ENCODE data around the gene RAP1GAP. TPM values are rescaled to one million over a fixed set of nuclear protein-coding genes. Genes with fewer than 3 reads are reported as not detected.
A peak's percentile ranks its signal among the peaks of the same experiment; 100 is the strongest.

RAP1GAP gene
- total and polyA plus RNA-seq, 4 donors, result 17.1 to 103 (median 66.7) TPM

DNA sequence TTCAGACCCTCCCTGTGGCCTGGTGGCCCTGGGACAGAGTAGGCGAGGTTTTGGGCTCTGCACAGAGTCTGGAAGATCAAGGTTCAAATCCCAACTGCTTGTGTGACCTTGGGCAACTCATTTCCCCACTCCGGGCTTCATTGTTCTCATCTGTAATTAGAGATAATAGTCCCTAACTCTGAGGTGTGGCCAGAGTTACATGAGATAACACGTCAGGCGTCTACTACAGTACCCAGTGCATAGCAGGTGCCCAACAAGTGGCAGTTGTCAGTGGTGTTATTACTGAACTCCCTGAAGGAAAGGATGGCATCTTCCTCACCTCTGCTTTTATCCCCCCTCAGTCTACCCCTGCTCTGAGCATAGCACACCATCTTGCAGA lies 20.8 kb downstream of the RAP1GAP start:
- no peak overlapping the region for H3K27ac ChIP-seq (ENCODE audit: low read depth, low read length)
- 100% methylated on average over 2 of the region's 4 CpGs for WGBS (ENCODE audit: insufficient coverage)
- no peak for DNase-seq (ENCODE audit: low read depth in 4 of 6, low spot score in 6 of 6)

DNA sequence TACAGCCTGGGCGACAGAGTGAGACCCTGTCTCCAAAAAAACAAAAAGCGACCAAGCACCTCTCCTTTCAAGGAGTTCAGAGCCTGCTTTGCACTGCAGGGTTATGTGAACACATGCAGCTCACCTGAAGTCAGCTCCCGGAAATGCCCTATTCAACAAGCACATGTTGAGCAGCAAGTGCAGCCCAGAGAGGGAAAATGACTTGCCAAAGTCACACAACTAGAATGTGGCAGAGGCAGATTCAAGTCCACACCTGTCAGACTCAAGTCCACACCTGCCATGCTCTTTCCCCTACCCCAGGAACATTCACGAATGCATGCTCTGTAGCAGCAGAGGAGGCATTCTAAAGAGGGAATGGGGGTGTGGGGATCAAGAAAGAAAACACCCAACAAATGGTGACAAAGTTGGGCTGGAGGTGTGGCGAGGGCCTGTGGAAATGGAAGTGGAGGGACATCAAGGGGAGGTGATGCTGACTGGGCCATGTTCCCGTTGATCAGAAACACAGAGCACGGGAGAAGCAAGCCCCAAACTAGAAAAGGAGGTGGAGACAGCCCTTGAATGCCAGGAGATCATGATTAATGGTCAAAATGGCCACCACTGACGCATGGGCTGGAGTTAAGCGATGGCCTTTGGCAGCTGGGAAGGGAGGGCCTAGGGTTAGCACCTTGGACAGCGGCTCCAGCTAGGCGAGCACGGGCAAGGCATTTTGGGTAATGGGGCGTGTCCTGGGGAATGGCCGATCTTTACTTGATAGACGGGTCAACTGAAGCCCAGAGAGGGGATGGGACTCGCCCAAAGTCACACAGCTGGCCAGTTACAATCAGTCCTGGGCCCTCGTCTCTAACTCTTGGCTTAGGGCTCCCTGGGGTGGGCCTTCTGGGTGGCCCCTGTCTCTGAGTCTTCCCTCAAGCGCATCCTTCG lies 21.5 kb downstream of the RAP1GAP start:
- 44% methylated on average over 18 of the region's 19 CpGs for WGBS (ENCODE audit: insufficient coverage)
- Histone ChIP-seq H3K36me3 (ENCODE audit: control insufficient read depth, insufficient read depth, low read length) (peaks cover 38% of the 10 kb centered on the region), H3K4me3 (ENCODE audit: low read depth, low read length) (no peak overlapping the region), H3K27ac (ENCODE audit: low read depth, low read length) (no peak overlapping the region), H3K27me3 (ENCODE audit: control insufficient read depth, insufficient read depth, low read length) (no peaks in the 10 kb centered on the region), H3K4me1 (ENCODE audit: control insufficient read depth, insufficient read depth, low read length) (peaks cover 55% of the 10 kb centered on the region), H3K9me3 (ENCODE audit: control insufficient read depth, insufficient read depth, low read length) (no peaks in the 10 kb centered on the region)
- no peak for DNase-seq (ENCODE audit: low read depth in 4 of 6, low spot score in 6 of 6)

More for the DNA sequence above, 20.8 kb downstream of the RAP1GAP start:
- H3K4me1 ChIP-seq (ENCODE audit: control insufficient read depth, insufficient read depth, low read length), result peaks cover 62% of the 10 kb centered on the region
- peaks cover 37% of the 10 kb centered on the region for H3K36me3 ChIP-seq (ENCODE audit: control insufficient read depth, insufficient read depth, low read length)
- no peaks in the 10 kb centered on the region for H3K27me3 ChIP-seq (ENCODE audit: control insufficient read depth, insufficient read depth, low read length)
- H3K9me3 ChIP-seq (ENCODE audit: control insufficient read depth, insufficient read depth, low read length), result no peaks in the 10 kb centered on the region
- no peak overlapping the region for H3K4me3 ChIP-seq (ENCODE audit: low read depth, low read length)

DNA sequence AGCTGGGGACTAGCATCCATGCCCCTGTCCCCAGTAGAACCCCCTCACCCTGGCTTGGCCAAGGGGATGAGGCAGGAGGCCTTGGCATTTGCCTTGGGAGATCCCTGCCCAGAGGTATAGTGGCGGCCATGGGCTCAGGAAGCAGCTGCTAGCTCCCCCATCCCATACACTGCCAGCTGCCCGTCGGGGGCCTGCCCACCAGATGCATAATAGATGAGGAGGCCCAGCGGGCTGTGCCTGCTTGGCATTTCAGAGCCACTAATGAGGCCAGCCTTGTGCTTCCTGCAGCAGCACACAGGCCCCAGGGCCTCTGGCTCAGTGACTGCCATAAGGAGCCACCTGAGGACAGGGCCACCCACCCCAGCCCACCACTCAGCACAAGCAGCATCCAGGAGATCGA lies 23.6 kb downstream of the RAP1GAP start:
- Histone ChIP-seq H3K36me3 (ENCODE audit: control insufficient read depth, insufficient read depth, low read length) (peaks cover 52% of the 10 kb centered on the region), H3K4me3 (ENCODE audit: low read depth, low read length) (no peak overlapping the region), H3K27me3 (ENCODE audit: control insufficient read depth, insufficient read depth, low read length) (no peaks in the 10 kb centered on the region), H3K9me3 (ENCODE audit: control insufficient read depth, insufficient read depth, low read length) (no peaks in the 10 kb centered on the region), H3K27ac (ENCODE audit: low read depth, low read length) (peak overlapping the region; percentile 35), H3K4me1 (ENCODE audit: control insufficient read depth, insufficient read depth, low read length) (peaks cover 48% of the 10 kb centered on the region)
- WGBS (ENCODE audit: insufficient coverage), result 19% methylated on average over 4 of the region's 5 CpGs
- peak in 2 of 6 donors; percentile 73 to 78 for DNase-seq (ENCODE audit: low read depth in 4 of 6, low spot score in 6 of 6)

DNA sequence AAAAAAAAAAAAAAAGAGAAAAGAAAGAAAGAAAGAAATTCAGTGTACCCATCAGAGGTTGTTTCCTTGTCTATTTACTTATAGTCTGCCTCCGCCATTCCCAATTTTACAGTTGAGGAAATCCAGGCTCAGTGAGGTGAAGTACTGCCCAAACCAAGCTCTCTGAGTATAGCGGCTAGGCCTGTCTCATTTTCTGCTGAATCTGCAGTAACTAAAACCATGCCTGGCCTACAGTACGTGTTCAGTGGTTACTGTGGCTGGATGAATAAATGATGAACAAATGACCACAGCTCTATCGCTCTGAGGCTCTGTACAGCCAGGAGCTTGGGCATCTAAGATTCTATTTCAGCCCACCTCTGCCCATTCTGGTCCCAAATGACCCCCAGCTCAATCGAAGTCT lies 24.3 kb downstream of the RAP1GAP start:
- H3K4me1 ChIP-seq (ENCODE audit: control insufficient read depth, insufficient read depth, low read length), result peaks cover 45% of the 10 kb centered on the region
- no peaks in the 10 kb centered on the region for H3K27me3 ChIP-seq (ENCODE audit: control insufficient read depth, insufficient read depth, low read length)
- H3K4me3 ChIP-seq (ENCODE audit: low read depth, low read length), result no peak overlapping the region
- WGBS (ENCODE audit: insufficient coverage), result 92% methylated on average over 2 of the region's 5 CpGs
- no peak overlapping the region for H3K27ac ChIP-seq (ENCODE audit: low read depth, low read length)
- peaks cover 55% of the 10 kb centered on the region for H3K36me3 ChIP-seq (ENCODE audit: control insufficient read depth, insufficient read depth, low read length)
- H3K9me3 ChIP-seq (ENCODE audit: control insufficient read depth, insufficient read depth, low read length), result no peaks in the 10 kb centered on the region
- DNase-seq (ENCODE audit: low read depth in 4 of 6, low spot score in 6 of 6), result no peak

DNA sequence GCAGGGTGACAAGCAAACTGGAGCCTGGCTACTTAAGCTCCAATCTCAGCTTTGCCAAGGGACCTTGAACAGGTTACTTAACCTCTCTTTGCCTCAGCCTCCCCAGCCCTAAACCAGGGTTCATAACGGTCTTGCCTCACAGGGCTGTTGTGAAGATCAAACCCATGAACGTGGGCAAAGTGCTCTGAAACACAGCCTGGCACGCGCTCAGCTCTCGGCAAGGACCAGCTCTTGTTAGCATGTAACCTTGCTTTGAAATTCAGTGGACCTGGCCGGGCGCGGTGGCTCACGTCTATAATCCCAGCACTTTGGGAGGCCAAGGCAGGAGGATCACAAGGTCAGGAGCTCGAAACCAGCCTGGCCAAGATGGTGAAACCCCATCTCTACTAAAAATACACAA lies 24.8 kb downstream of the RAP1GAP start:
- H3K4me1 ChIP-seq (ENCODE audit: control insufficient read depth, insufficient read depth, low read length), result peaks cover 45% of the 10 kb centered on the region
- 93% methylated on average over 10 of the region's 10 CpGs for WGBS (ENCODE audit: insufficient coverage)
- DNase-seq (ENCODE audit: low read depth in 4 of 6, low spot score in 6 of 6), result no peak
- H3K4me3 ChIP-seq (ENCODE audit: low read depth, low read length), result no peak overlapping the region
- no peaks in the 10 kb centered on the region for H3K27me3 ChIP-seq (ENCODE audit: control insufficient read depth, insufficient read depth, low read length)
- no peak overlapping the region for H3K27ac ChIP-seq (ENCODE audit: low read depth, low read length)
- no peaks in the 10 kb centered on the region for H3K9me3 ChIP-seq (ENCODE audit: control insufficient read depth, insufficient read depth, low read length)
- H3K36me3 ChIP-seq (ENCODE audit: control insufficient read depth, insufficient read depth, low read length), result peaks cover 57% of the 10 kb centered on the region

DNA sequence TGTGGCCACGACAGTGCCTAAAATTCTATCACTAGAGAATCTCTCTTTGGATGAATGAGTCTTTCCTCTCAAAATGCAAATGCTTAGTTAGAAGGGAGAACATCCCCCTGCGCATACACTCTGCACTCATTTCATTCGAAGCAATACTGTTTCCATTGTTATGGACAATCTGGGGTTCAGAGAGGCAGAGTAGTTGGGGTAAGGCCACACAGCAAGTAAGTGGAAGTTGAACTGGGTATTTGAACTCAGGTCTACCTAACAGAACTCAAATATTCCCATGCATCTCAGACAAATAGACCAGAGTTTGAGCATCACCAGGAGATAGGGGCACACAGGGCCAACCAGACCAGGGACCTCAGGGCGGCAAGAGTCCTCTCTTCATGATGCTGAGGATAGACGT lies 25.5 kb downstream of the RAP1GAP start:
- Histone ChIP-seq H3K4me3 (ENCODE audit: low read depth, low read length) (no peak overlapping the region), H3K27ac (ENCODE audit: low read depth, low read length) (no peak overlapping the region), H3K4me1 (ENCODE audit: control insufficient read depth, insufficient read depth, low read length) (peaks cover 45% of the 10 kb centered on the region), H3K9me3 (ENCODE audit: control insufficient read depth, insufficient read depth, low read length) (no peaks in the 10 kb centered on the region), H3K27me3 (ENCODE audit: control insufficient read depth, insufficient read depth, low read length) (no peaks in the 10 kb centered on the region), H3K36me3 (ENCODE audit: control insufficient read depth, insufficient read depth, low read length) (peaks cover 56% of the 10 kb centered on the region)
- 87% methylated on average over 2 of the region's 5 CpGs for WGBS (ENCODE audit: insufficient coverage)
- DNase-seq (ENCODE audit: low read depth in 4 of 6, low spot score in 6 of 6), result no peak

DNA sequence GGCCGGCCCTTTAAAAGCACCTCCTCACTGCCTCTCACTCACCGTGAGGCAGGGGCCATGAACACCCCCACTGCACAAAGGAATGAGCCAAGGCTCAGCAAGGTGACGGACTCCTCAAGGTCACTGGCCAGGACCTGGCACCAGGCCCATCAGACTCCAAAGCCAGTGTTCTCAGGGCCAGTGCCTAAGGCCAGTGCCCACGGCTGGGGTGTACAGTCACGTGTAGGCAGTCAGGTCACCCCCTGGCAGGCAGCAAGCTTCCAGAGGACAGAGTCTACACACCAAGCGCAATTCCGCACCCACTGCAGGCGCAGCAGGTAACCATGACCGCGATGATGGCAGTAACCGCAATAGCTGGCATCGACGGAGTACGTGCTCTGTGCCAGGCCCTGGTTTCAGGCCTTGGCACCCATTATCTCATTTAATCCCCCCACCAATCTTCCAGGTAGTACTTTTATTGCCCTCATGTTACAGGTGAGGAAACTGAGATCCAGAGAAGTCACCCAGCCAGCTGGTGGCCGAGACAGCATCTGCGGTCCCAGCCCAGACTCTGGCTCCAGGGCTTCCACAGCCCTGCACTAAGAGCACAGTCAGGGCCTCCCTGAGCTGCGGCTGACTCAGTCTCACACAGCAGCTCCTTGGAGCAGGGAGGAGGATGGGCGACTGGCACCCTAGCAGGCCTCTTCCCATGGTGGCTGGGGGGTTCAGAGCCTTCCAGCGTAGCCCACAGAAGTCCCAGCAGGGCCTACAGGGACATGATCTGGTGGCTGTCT lies 27.0 kb downstream of the RAP1GAP start:
- WGBS (ENCODE audit: insufficient coverage), result 86% methylated on average over 19 of the region's 19 CpGs
- peaks cover 48% of the 10 kb centered on the region for H3K36me3 ChIP-seq (ENCODE audit: control insufficient read depth, insufficient read depth, low read length)
- no peak overlapping the region for H3K27ac ChIP-seq (ENCODE audit: low read depth, low read length)
- H3K9me3 ChIP-seq (ENCODE audit: control insufficient read depth, insufficient read depth, low read length), result no peaks in the 10 kb centered on the region
- H3K4me1 ChIP-seq (ENCODE audit: control insufficient read depth, insufficient read depth, low read length), result peaks cover 39% of the 10 kb centered on the region
- H3K4me3 ChIP-seq (ENCODE audit: low read depth, low read length), result no peak overlapping the region
- no peaks in the 10 kb centered on the region for H3K27me3 ChIP-seq (ENCODE audit: control insufficient read depth, insufficient read depth, low read length)
- DNase-seq (ENCODE audit: low read depth in 4 of 6, low spot score in 6 of 6), result no peak

DNA sequence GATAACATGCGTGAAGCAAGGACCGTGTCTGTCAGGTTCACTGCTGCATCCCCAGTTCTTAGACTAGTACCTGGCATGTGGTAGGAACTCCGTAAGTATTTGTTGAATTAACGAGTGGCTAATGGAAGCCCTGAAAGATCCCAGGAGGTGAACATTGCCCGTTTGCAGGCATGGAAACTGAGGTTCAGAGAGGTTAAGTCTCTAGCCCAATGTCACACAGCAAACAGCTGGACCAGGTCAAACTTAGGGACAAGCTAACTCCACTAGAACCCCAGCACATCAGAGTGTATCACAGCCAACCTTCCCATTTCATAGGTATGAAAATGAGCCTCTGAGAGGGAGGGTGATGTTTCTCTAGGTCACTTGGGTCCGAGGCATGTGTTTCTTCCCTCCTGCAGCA lies 27.6 kb downstream of the RAP1GAP start:
- no peaks in the 10 kb centered on the region for H3K9me3 ChIP-seq (ENCODE audit: control insufficient read depth, insufficient read depth, low read length)
- peaks cover 48% of the 10 kb centered on the region for H3K36me3 ChIP-seq (ENCODE audit: control insufficient read depth, insufficient read depth, low read length)
- H3K27ac ChIP-seq (ENCODE audit: low read depth, low read length), result no peak overlapping the region
- H3K27me3 ChIP-seq (ENCODE audit: control insufficient read depth, insufficient read depth, low read length), result no peaks in the 10 kb centered on the region
- no peak for DNase-seq (ENCODE audit: low read depth in 4 of 6, low spot score in 6 of 6)
- peaks cover 39% of the 10 kb centered on the region for H3K4me1 ChIP-seq (ENCODE audit: control insufficient read depth, insufficient read depth, low read length)
- no peak overlapping the region for H3K4me3 ChIP-seq (ENCODE audit: low read depth, low read length)
- 87% methylated on average over 3 of the region's 6 CpGs for WGBS (ENCODE audit: insufficient coverage)

DNA sequence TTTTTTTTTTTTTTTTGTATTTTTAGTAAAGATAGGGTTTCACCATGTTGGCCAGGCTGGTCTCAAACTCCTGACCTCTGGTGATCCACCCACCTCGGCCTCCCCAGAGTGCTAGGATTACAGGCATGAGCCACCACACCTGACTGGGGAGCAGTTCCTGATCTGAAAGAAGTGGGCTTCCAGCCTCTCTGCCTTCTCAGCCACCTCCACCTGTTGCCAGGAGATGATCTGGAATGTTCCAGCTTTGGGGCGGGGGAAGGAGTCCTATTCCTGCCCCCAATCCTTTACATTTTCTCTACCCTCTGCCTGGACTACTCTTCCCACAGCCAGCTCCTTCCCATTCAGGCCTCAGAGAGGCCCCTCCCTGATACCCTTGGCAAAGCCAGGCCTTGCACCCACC lies 28.1 kb downstream of the RAP1GAP start:
- H3K9me3 ChIP-seq (ENCODE audit: control insufficient read depth, insufficient read depth, low read length), result no peaks in the 10 kb centered on the region
- no peak overlapping the region for H3K27ac ChIP-seq (ENCODE audit: low read depth, low read length)
- H3K36me3 ChIP-seq (ENCODE audit: control insufficient read depth, insufficient read depth, low read length), result peaks cover 51% of the 10 kb centered on the region
- H3K4me1 ChIP-seq (ENCODE audit: control insufficient read depth, insufficient read depth, low read length), result peaks cover 36% of the 10 kb centered on the region
- DNase-seq (ENCODE audit: low read depth in 4 of 6, low spot score in 6 of 6), result no peak
- no peak overlapping the region for H3K4me3 ChIP-seq (ENCODE audit: low read depth, low read length)
- H3K27me3 ChIP-seq (ENCODE audit: control insufficient read depth, insufficient read depth, low read length), result no peaks in the 10 kb centered on the region
- 79% methylated on average over 2 of the region's 2 CpGs for WGBS (ENCODE audit: insufficient coverage)
